ENCODE data around the gene DTNA.

DTNA gene

GRCh38 chr18:34821669-34822210 lies 111.6 kb downstream of the DTNA start:
- in situ Hi-C loops (cut with HindIII; ENCODE audit: low pct_ligation_motif_present, low sequenced_read_pairs), result no loop called here
- H3K27ac ChIP-seq, result no peak overlapping the region
- TF ChIP-seq CTCF (IDR thresholded peaks at IDR 0.05; ENCODE audit: low read depth, low read length, missing control alignments), result peak; percentile 33
- no peaks in the 10 kb centered on the region for H3K27me3 ChIP-seq (replicated peaks)
- DNase-seq, result no peak
- no peaks in the 10 kb centered on the region for H3K36me3 ChIP-seq (replicated peaks)
- H3K4me3 ChIP-seq (ENCODE audit: low read depth, low read length), result no peak overlapping the region

- no peak for DNase-seq
- H3K36me3 ChIP-seq (replicated peaks), result no peaks in the 10 kb centered on the region
- H3K27ac ChIP-seq, result no peak overlapping the region
- no peak overlapping the region for H3K4me3 ChIP-seq (ENCODE audit: low read depth, low read length)
- in situ Hi-C loops (cut with HindIII; ENCODE audit: low pct_ligation_motif_present, low sequenced_read_pairs), result no loop called here
- no peaks in the 10 kb centered on the region for H3K27me3 ChIP-seq (replicated peaks)
- no peak for TF ChIP-seq CTCF (IDR thresholded peaks at IDR 0.05; ENCODE audit: low read depth, low read length, missing control alignments)
Observed at GRCh38 chr18:34828093-34828492, 118.0 kb downstream of the DTNA start.

- Histone ChIP-seq H3K27me3 (replicated peaks) (no peaks in the 10 kb centered on the region), H3K4me3 (ENCODE audit: low read depth, low read length) (no peak overlapping the region), H3K36me3 (replicated peaks) (no peaks in the 10 kb centered on the region), H3K27ac (no peak overlapping the region)
- no peak for DNase-seq
- no peak for TF ChIP-seq CTCF (IDR thresholded peaks at IDR 0.05; ENCODE audit: low read depth, low read length, missing control alignments)
- in situ Hi-C loops (cut with HindIII; ENCODE audit: low pct_ligation_motif_present, low sequenced_read_pairs), result no loop called here
Observed at GRCh38 chr18:34834897-34835296, 124.8 kb downstream of the DTNA start.

GRCh38 chr18:34835466-34835865 lies 125.4 kb downstream of the DTNA start:
- Histone ChIP-seq H3K4me3 (ENCODE audit: low read depth, low read length) (no peak overlapping the region), H3K27ac (no peak overlapping the region), H3K27me3 (replicated peaks) (no peaks in the 10 kb centered on the region), H3K36me3 (replicated peaks) (no peaks in the 10 kb centered on the region)
- no peak for DNase-seq
- TF ChIP-seq CTCF (IDR thresholded peaks at IDR 0.05; ENCODE audit: low read depth, low read length, missing control alignments), result no peak
- in situ Hi-C loops (cut with HindIII; ENCODE audit: low pct_ligation_motif_present, low sequenced_read_pairs), result no loop called here

- TF ChIP-seq CTCF (IDR thresholded peaks at IDR 0.05; ENCODE audit: low read depth, low read length, missing control alignments), result no peak
- H3K4me3 ChIP-seq (ENCODE audit: low read depth, low read length), result no peak overlapping the region
- DNase-seq, result peak; percentile 11
- in situ Hi-C loops (cut with HindIII; ENCODE audit: low pct_ligation_motif_present, low sequenced_read_pairs), result no loop called here
- no peaks in the 10 kb centered on the region for H3K36me3 ChIP-seq (replicated peaks)
- H3K27me3 ChIP-seq (replicated peaks), result no peaks in the 10 kb centered on the region
- H3K27ac ChIP-seq, result no peak overlapping the region
Observed at GRCh38 chr18:34837769-34838272, 127.7 kb downstream of the DTNA start.

GRCh38 chr18:34838669-34839068 lies 128.6 kb downstream of the DTNA start:
- no peaks in the 10 kb centered on the region for H3K27me3 ChIP-seq (replicated peaks)
- DNase-seq, result no peak
- no peak overlapping the region for H3K27ac ChIP-seq
- H3K36me3 ChIP-seq (replicated peaks), result no peaks in the 10 kb centered on the region
- in situ Hi-C loops (cut with HindIII; ENCODE audit: low pct_ligation_motif_present, low sequenced_read_pairs), result no loop called here
- H3K4me3 ChIP-seq (ENCODE audit: low read depth, low read length), result no peak overlapping the region
- no peak for TF ChIP-seq CTCF (IDR thresholded peaks at IDR 0.05; ENCODE audit: low read depth, low read length, missing control alignments)
